ENCODE results near the gene PDCL2.
"Not testable (repeated sequence)": the region's sequence is repeated elsewhere in the genome, so short reads cannot be mapped to it uniquely, and the experiment has no call there.

The PDCL2 gene

GRCh38 chr4:55588160-55588559 lies 3.9 kb downstream of the PDCL2 start:
- Histone ChIP-seq H3K36me3 (ENCODE audit: low read depth) (no peaks in the 10 kb centered on the region; the same call in 1 of the 2 replicates), H3K4me3 (ENCODE audit: severe bottlenecking) (no peak overlapping the region), H3K9me3 (ENCODE audit: severe bottlenecking) (no peaks in the 10 kb centered on the region), H3K27me3 (ENCODE audit: insufficient read depth, poor library complexity, severe bottlenecking) (no peaks in the 10 kb centered on the region), H3K4me1 (ENCODE audit: insufficient read depth, poor library complexity, severe bottlenecking) (no peaks in the 10 kb centered on the region), H3K27ac (ENCODE audit: poor library complexity, severe bottlenecking) (no peak overlapping the region)
- no peak for DNase-seq (ENCODE audit: low spot score)
- TF ChIP-seq CTCF (IDR thresholded peaks at IDR 0.05; ENCODE audit: poor library complexity, severe bottlenecking) = no peak
- ATAC-seq (ENCODE audit: low read depth) = no peak

- DNase-seq (ENCODE audit: low spot score); H3K27me3 ChIP-seq (ENCODE audit: insufficient read depth, poor library complexity, severe bottlenecking); H3K4me3 ChIP-seq (ENCODE audit: severe bottlenecking); H3K27ac ChIP-seq (ENCODE audit: poor library complexity, severe bottlenecking); H3K9me3 ChIP-seq (ENCODE audit: severe bottlenecking); ATAC-seq (ENCODE audit: low read depth); H3K4me1 ChIP-seq (ENCODE audit: insufficient read depth, poor library complexity, severe bottlenecking); H3K36me3 ChIP-seq (ENCODE audit: low read depth): not testable (repeated sequence)
Observed at GRCh38 chr4:55582773-55583172, 9.3 kb downstream of the PDCL2 start.

GRCh38 chr4:55578341-55579010 lies 13.6 kb downstream of the PDCL2 start:
- no peak for ATAC-seq (ENCODE audit: low read depth)
- no peak for TF ChIP-seq CTCF (IDR thresholded peaks at IDR 0.05; ENCODE audit: poor library complexity, severe bottlenecking)
- Histone ChIP-seq H3K9me3 (ENCODE audit: severe bottlenecking) (peaks cover 2% of the 10 kb centered on the region), H3K4me1 (ENCODE audit: insufficient read depth, poor library complexity, severe bottlenecking) (peaks cover 4% of the 10 kb centered on the region), H3K27me3 (ENCODE audit: insufficient read depth, poor library complexity, severe bottlenecking) (no peaks in the 10 kb centered on the region), H3K4me3 (ENCODE audit: severe bottlenecking) (no peak overlapping the region), H3K27ac (ENCODE audit: poor library complexity, severe bottlenecking) (no peak overlapping the region), H3K36me3 (ENCODE audit: low read depth) (no peaks in the 10 kb centered on the region; the same call in 1 of the 2 replicates)
- DNase-seq (ENCODE audit: low spot score) = no peak

GRCh38 chr4:55575513-55575912 lies 16.5 kb downstream of the PDCL2 start:
- no peak overlapping the region for H3K4me3 ChIP-seq (ENCODE audit: severe bottlenecking)
- no peak for ATAC-seq (ENCODE audit: low read depth)
- no peak overlapping the region for H3K27ac ChIP-seq (ENCODE audit: poor library complexity, severe bottlenecking)
- no peak for TF ChIP-seq CTCF (IDR thresholded peaks at IDR 0.05; ENCODE audit: poor library complexity, severe bottlenecking)
- DNase-seq (ENCODE audit: low spot score) = no peak
- peaks cover 2% of the 10 kb centered on the region for H3K9me3 ChIP-seq (ENCODE audit: severe bottlenecking)
- H3K27me3 ChIP-seq (ENCODE audit: insufficient read depth, poor library complexity, severe bottlenecking) = no peaks in the 10 kb centered on the region
- H3K36me3 ChIP-seq (ENCODE audit: low read depth) = no peaks in the 10 kb centered on the region
- peaks cover 4% of the 10 kb centered on the region for H3K4me1 ChIP-seq (ENCODE audit: insufficient read depth, poor library complexity, severe bottlenecking)

GRCh38 chr4:55574252-55574651 lies 17.8 kb downstream of the PDCL2 start:
- Histone ChIP-seq H3K36me3 (ENCODE audit: low read depth) (no peaks in the 10 kb centered on the region), H3K4me3 (ENCODE audit: severe bottlenecking) (no peak overlapping the region), H3K27ac (ENCODE audit: poor library complexity, severe bottlenecking) (no peak overlapping the region), H3K9me3 (ENCODE audit: severe bottlenecking) (peaks cover 2% of the 10 kb centered on the region), H3K27me3 (ENCODE audit: insufficient read depth, poor library complexity, severe bottlenecking) (no peaks in the 10 kb centered on the region), H3K4me1 (ENCODE audit: insufficient read depth, poor library complexity, severe bottlenecking) (peaks cover 4% of the 10 kb centered on the region)
- DNase-seq (ENCODE audit: low spot score) = no peak
- ATAC-seq (ENCODE audit: low read depth) = no peak
- TF ChIP-seq CTCF (IDR thresholded peaks at IDR 0.05; ENCODE audit: poor library complexity, severe bottlenecking) = no peak
